ENCODE data around the gene GPN2. TPM values are rescaled to one million over a fixed set of nuclear protein-coding genes. Genes with fewer than 3 reads are reported as not detected.

GPN2 gene
- total RNA-seq, 8 experiments from 2014 or later: 11.5 to 39.5 (median 15.8) TPM

DNA sequence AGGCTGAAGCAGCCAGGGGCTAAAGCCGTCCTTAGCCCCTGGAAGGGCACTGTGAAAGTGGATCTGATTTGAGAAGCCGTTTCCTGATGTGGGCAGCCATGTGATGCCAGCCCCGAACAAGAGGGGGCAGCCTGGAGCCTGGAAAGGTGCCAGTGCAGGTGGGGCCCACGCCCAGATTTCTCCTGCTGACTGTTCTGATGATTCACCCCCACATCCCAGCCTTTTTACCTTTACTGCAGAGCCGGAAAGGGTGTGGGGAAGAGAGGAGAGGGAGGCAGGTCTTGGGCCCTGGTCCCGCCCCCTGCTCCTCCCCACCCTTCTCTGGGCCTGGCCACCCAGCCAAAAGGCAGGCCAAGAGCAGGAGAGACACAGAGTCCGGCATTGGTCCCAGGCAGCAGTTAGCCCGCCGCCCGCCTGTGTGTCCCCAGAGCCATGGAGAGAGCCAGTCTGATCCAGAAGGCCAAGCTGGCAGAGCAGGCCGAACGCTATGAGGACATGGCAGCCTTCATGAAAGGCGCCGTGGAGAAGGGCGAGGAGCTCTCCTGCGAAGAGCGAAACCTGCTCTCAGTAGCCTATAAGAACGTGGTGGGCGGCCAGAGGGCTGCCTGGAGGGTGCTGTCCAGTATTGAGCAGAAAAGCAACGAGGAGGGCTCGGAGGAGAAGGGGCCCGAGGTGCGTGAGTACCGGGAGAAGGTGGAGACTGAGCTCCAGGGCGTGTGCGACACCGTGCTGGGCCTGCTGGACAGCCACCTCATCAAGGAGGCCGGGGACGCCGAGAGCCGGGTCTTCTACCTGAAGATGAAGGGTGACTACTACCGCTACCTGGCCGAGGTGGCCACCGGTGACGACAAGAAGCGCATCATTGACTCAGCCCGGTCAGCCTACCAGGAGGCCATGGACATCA is 27.1 kb downstream of the GPN2 start, which contains the start of gene SFN:
Gene SFN (plus strand): TSS at position 369 of the 904 bp plus-strand sequence. CDS start 64 bp downstream, at position 433.
- peak within 1 kb of the TSS in 2 of 5 donors; percentile 49 for H3K4me3 ChIP-seq
- H3K27ac ChIP-seq: no peak within 1 kb of the TSS
- in situ Hi-C loops (cut with MboI; ENCODE audit: low pct_unique_long_range_greater_than_20kb in 2 of 9, low sequenced_read_pairs in 9 of 9, unreplicated experiment in 9 of 9): no loop called here

DNA sequence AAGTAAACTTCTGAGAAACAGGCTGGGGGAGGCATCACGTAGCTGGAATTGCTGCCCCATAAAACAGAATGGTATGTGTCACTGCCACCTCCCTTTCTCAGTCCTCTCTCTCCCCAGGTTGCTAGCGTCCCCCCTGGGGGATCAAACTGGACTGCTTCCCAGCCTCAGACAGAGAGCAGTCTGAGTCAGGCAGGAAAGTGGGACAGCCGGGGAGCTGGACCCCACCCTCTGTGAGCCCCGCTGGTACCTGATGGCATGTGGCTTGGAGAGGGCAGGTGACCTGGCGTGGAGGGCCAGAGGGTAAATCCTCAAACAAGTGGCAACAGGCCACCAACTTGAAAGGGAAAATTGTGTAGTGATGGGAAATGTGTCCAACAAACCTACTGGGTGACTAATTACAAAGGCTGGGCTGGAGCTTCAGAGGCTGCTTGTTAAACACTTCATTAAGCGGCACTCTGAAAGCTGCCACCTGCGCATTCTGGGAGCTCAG is 28.1 kb downstream of the GPN2 start:
- no peak overlapping the region for H3K27ac ChIP-seq
- in situ Hi-C loops (cut with MboI; ENCODE audit: low pct_unique_long_range_greater_than_20kb in 2 of 9, low sequenced_read_pairs in 9 of 9, unreplicated experiment in 9 of 9): no loop called here
- WGBS, 10 experiments: 75 to 100% (median 89%) methylated on average over 1 to 5 of the region's 7 CpGs; no CpG with 5 or more reads in 2 of the 10 experiments

More for the DNA sequence above, 27.1 kb downstream of the GPN2 start, which contains the start of gene SFN:
- WGBS, 10 experiments: 50 to 94% (median 82%) methylated on average over 2 to 15 of the region's 37 CpGs; no CpG with 5 or more reads in 3 of the 10 experiments
- ATAC-seq (replicated peaks in 6 of 8): no peak
- peaks cover 0 to 6% of the 10 kb centered on the region in 2 donors for H3K4me1 ChIP-seq (replicated peaks in 1 of 2)

DNA sequence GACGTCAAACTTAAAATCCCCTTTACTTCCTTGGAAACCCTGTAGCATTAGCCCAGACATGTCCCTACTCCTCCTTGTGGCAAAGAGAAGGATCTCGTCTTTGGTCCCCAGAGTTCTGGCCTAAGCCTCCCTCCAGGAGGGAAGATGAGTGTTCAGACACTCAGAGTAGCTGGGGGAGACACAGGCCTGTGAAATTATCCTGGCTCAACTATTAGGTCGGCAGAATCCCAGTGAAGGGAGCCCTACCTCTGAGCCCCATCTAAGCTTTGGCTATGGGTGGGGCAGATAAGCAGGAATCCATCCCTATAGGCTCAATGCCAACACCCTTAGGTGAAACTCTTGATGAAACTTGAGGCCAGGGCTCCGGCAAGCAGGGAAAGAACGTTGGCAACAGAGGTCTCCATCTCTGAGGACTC is 28.8 kb downstream of the GPN2 start:
- 40 to 89% (median 75%) methylated on average over 2 to 4 of the region's 5 CpGs; no CpG with 5 or more reads in 4 of the 10 experiments for WGBS, 10 experiments
- no peak for ATAC-seq (replicated peaks in 6 of 8)
- Histone ChIP-seq H3K4me3 (no peak overlapping the region), H3K27ac (no peak overlapping the region), H3K4me1 (replicated peaks in 1 of 2) (peaks cover 0 to 6% of the 10 kb centered on the region in 2 donors)
- in situ Hi-C loops (cut with MboI; ENCODE audit: low pct_unique_long_range_greater_than_20kb in 2 of 9, low sequenced_read_pairs in 9 of 9, unreplicated experiment in 9 of 9): no loop called here

More for the DNA sequence above, 28.1 kb downstream of the GPN2 start:
- no peak overlapping the region for H3K4me3 ChIP-seq
- peaks cover 0 to 6% of the 10 kb centered on the region in 2 donors for H3K4me1 ChIP-seq (replicated peaks in 1 of 2)
- ATAC-seq (replicated peaks in 6 of 8): no peak

DNA sequence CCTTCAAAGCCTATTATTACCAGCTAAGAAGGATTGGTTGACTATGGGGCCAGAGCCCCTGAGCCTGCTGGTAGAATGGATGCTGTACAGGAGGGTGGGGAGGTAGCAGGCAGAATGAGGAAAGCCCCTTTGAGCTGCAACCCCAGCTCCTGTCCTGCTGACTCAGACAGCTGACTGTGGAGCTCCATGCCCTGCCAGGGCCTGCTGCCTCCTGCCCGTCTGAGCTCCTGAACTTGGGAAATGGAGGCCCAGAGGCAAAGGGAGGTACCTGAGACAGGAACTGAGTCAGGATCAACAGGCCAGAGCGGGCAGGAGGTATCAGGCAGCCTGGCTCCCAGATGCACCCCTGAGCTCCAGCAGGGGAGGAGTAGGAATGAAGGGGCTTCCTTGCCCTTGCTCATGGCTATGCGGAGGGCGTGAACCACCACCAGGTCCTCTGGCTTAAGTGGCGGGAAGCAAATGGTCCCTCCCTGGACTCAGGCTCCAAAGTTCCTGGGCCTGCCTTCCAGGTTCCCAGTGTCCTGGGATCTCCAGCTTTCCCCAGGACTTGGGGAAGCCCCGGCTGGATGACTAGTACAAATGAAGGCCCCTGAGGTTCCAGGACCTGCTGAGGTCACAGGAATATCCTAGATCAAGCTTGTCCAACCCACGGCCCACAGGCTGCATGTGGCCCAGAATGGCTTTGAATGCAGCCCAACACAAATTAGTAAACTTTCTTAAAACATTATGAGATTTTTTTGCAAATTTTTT is 31.0 kb downstream of the GPN2 start:
- 60 to 100% (median 92%) methylated on average over 1 to 6 of the region's 7 CpGs; no CpG with 5 or more reads in 3 of the 10 experiments for WGBS, 10 experiments
- H3K4me1 ChIP-seq (replicated peaks in 1 of 2): peaks cover 0 to 2% of the 10 kb centered on the region in 2 donors
- in situ Hi-C loops (cut with MboI; ENCODE audit: low pct_unique_long_range_greater_than_20kb in 2 of 9, low sequenced_read_pairs in 9 of 9, unreplicated experiment in 9 of 9): no loop called here
- no peak for ATAC-seq (replicated peaks in 6 of 8)
- no peak overlapping the region for H3K27ac ChIP-seq
- H3K4me3 ChIP-seq: no peak overlapping the region

DNA sequence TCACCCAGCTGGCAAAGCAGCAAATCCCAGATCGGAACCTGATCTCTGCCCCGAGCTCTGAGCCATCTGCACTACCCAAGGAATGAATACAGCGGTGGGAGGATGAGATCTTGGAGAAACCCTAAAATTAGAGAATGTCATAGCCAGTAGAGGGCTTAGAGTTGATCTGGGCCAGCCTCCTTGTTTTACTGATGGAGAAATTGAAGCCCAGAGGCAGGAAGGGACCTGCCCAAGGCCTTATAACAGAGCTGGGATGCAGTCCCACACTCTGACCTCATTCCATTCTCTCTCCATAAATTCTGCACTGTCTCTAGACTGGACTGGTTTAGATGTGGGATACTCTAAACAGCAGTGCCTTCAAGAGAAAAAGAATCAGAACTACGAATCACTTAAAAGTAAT is 31.9 kb downstream of the GPN2 start:
- Histone ChIP-seq H3K4me1 (replicated peaks in 1 of 2) (no peaks in the 10 kb centered on the region), H3K4me3 (no peak overlapping the region), H3K27ac (no peak overlapping the region)
- 75 to 100% (median 86%) methylated on average over 1 to 4 of the region's 4 CpGs; no CpG with 5 or more reads in 3 of the 10 experiments for WGBS, 10 experiments
- peak in 3 of 8 experiments; percentile 16 to 49 (median 44) for ATAC-seq (replicated peaks in 6 of 8)
- in situ Hi-C loops (cut with MboI; ENCODE audit: low pct_unique_long_range_greater_than_20kb in 2 of 9, low sequenced_read_pairs in 9 of 9, unreplicated experiment in 9 of 9): no loop called here

DNA sequence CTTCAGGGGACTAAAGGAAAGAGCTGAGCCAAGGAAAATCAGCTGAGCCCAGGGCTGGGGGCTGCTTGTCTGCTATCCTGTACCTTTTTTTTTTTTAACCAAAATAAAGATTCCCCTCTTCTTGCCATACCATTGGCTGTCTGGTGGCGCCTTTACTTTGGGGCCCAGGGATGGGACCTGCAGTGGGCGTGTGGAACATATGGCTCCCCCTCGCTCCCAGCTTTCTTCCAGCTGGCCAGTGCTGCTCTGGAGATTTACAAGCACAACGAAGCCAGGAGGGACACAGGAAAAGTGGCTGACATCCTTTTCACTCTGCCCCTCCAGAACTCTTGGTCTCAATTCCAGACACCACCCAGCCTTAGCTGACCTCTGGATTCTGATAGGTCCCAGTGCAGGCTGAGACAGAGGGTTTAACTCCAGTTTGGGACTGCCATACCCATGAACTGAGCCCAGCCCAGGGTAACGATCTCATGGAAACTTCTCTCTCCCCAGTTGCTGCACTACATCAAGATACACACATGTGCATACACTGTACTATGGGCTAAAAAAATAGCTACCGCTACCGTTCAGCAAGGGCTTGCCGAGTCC is 32.5 kb downstream of the GPN2 start:
- in situ Hi-C loops (cut with MboI; ENCODE audit: low pct_unique_long_range_greater_than_20kb in 2 of 9, low sequenced_read_pairs in 9 of 9, unreplicated experiment in 9 of 9): no loop called here
- H3K27ac ChIP-seq: no peak overlapping the region

DNA sequence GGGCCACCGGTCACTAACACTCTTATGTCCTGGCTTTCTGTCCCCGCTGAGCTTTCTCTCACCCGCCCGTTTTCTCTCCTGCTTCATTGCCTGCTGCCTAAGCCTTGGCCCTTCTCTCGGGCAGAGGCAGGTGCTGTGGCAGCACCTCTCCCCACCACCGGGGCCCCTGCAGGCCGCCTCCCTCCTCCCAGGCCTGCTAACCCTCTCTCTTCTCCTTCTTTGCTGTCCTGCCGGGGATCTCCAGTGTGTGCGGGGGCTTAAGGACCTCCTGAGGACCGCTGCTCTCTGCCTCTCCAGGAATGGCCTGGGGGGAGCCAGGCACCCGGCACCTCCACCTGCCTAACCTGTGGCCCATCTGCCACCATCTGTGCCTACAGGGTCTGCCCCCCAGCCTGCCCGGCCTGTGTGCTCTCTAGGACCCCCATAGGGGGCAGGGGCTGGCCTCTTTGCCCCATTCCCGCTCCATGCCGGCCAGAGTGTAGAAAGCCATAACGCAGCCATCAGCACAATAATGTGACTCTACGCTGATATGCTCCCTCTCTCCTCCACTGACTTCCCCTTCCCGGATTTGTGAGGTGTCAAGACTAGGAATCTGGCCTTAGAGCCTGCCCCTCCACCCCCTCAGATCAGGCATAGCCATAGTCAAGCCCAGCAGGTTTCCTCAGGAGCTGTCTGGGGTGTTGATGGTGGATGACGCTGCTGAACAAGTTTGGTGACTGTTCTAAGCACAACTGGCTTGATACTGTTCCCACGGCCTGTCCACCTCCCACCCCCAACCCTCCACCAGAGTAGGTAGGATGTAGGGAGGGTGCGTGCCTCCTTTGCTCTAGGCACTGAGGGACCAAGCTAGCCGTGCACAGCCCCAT is 33.2 kb downstream of the GPN2 start:
- in situ Hi-C loops (cut with MboI; ENCODE audit: low pct_unique_long_range_greater_than_20kb in 2 of 9, low sequenced_read_pairs in 9 of 9, unreplicated experiment in 9 of 9): no loop called here
- 42 to 96% (median 74%) methylated on average over 2 to 8 of the region's 21 CpGs; no CpG with 5 or more reads in 4 of the 10 experiments for WGBS, 10 experiments
- Histone ChIP-seq H3K4me3 (no peak overlapping the region), H3K27ac (no peak overlapping the region), H3K4me1 (replicated peaks in 1 of 2) (no peaks in the 10 kb centered on the region)
- ATAC-seq (replicated peaks in 6 of 8): peak in 1 of 8 experiments; percentile 6

More for the DNA sequence above, 32.5 kb downstream of the GPN2 start:
- WGBS, 10 experiments: 33 to 100% (median 70%) methylated on average over 1 to 7 of the region's 8 CpGs
- H3K4me3 ChIP-seq: no peak overlapping the region
- H3K4me1 ChIP-seq (replicated peaks in 1 of 2): no peaks in the 10 kb centered on the region
- no peak for ATAC-seq (replicated peaks in 6 of 8)

DNA sequence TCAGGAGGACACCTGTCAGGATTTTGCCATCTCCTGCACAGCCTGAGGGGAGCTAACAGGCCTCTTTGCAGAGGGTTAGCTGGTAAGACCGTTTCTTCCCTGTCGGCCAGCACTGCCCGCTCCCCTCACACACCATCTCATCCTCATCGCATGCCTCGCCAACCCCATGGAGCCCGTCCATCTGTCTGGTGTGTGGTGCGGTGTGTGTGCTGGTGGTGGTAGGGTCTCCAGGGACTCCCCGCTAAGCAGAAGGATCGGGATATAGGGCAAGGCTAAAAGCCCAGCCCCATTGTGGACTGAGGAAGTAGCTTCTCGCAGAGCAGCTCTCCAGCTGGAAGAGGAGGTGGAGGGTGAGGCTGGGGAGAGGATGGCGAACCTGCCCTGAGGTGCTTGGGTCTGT is 33.9 kb downstream of the GPN2 start:
- no peak for ATAC-seq (replicated peaks in 6 of 8)
- Histone ChIP-seq H3K27ac (no peak overlapping the region), H3K4me1 (replicated peaks in 1 of 2) (no peaks in the 10 kb centered on the region), H3K4me3 (no peak overlapping the region)
- in situ Hi-C loops (cut with MboI; ENCODE audit: low pct_unique_long_range_greater_than_20kb in 2 of 9, low sequenced_read_pairs in 9 of 9, unreplicated experiment in 9 of 9): no loop called here
- WGBS, 10 experiments: 90 to 100% (median 94%) methylated on average over 2 to 7 of the region's 11 CpGs; no CpG with 5 or more reads in 7 of the 10 experiments

DNA sequence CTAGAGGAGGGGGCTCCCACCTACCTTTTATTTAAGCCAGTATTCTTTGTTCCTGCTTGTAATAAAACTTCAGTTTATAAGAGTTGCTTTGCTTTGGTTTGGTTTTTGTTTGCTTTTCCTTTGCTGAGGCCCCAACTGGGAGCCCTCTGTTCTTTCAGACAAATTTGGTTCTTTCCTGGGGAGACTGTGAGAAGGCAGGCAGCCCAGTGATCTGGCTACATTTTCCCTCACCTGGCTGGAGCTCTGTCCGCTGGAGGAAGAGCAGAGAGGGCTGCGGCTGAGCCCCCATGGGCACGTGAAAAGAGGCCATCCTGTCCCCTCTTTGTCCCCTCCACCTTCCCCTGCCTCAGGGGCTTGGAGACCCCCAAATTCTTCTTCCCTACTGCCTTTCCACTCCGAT is 34.4 kb downstream of the GPN2 start:
- H3K4me3 ChIP-seq: no peak overlapping the region
- ATAC-seq (replicated peaks in 6 of 8): no peak
- WGBS, 10 experiments: 88 to 100% (median 91%) methylated on average over 1 to 3 of the region's 4 CpGs; no CpG with 5 or more reads in 4 of the 10 experiments
- no peaks in the 10 kb centered on the region for H3K4me1 ChIP-seq (replicated peaks in 1 of 2)
- H3K27ac ChIP-seq: no peak overlapping the region
- in situ Hi-C loops (cut with MboI; ENCODE audit: low pct_unique_long_range_greater_than_20kb in 2 of 9, low sequenced_read_pairs in 9 of 9, unreplicated experiment in 9 of 9): no loop called here

DNA sequence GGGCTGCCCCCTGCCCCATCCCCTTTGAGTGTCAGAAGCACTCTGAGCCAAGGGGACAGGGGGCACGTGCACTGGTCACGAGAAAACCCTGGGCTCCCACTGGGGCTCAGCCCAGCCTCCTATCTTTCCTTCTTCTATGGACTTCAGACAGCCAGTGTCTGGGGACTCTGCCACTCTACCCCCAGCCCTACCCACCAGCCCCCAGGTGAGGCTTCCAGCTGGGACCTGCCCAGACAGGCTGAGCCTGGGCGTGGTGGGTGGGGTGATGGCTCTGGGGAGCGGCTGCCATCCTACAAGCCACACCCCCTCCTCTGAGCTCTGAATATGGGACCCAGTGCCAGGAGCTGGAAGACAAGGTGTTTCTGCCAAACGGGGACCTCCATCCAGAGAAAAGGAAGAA is 35.2 kb downstream of the GPN2 start:
- Histone ChIP-seq H3K4me3 (no peak overlapping the region), H3K27ac (no peak overlapping the region), H3K4me1 (replicated peaks in 1 of 2) (no peaks in the 10 kb centered on the region)
- in situ Hi-C loops (cut with MboI; ENCODE audit: low pct_unique_long_range_greater_than_20kb in 2 of 9, low sequenced_read_pairs in 9 of 9, unreplicated experiment in 9 of 9): no loop called here
- ATAC-seq (replicated peaks in 6 of 8): no peak
- WGBS, 10 experiments: 60 to 100% (median 82%) methylated on average over 2 to 3 of the region's 5 CpGs; no CpG with 5 or more reads in 7 of the 10 experiments

DNA sequence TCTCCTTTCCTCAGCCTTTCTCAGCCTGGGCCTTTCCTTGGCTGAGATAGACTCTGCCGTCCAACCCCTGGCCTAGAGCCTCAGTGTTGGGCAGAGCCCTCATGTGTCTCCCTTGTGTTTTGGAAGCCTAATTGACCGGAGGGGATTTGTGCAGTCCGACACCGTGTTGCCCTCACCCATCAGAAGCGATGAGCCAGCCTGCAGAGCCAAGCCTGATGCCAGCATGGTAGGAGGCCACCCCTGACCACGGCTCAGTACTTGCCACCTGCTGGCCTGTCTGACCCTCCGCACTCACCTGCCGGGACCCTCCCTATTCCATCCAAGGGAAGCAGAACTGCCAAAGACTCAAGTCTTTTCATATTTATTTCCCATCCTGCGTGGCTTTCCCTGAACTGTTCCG is 36.5 kb downstream of the GPN2 start:
- H3K27ac ChIP-seq: no peak overlapping the region
- in situ Hi-C loops (cut with MboI; ENCODE audit: low pct_unique_long_range_greater_than_20kb in 2 of 9, low sequenced_read_pairs in 9 of 9, unreplicated experiment in 9 of 9): no loop called here
- H3K4me1 ChIP-seq (replicated peaks in 1 of 2): no peaks in the 10 kb centered on the region
- H3K4me3 ChIP-seq: no peak overlapping the region
- peak in 2 of 8 experiments; percentile 5 to 23 for ATAC-seq (replicated peaks in 6 of 8)
- WGBS, 10 experiments: 80 to 100% (median 99%) methylated on average over 1 to 9 of the region's 10 CpGs; no CpG with 5 or more reads in 6 of the 10 experiments

DNA sequence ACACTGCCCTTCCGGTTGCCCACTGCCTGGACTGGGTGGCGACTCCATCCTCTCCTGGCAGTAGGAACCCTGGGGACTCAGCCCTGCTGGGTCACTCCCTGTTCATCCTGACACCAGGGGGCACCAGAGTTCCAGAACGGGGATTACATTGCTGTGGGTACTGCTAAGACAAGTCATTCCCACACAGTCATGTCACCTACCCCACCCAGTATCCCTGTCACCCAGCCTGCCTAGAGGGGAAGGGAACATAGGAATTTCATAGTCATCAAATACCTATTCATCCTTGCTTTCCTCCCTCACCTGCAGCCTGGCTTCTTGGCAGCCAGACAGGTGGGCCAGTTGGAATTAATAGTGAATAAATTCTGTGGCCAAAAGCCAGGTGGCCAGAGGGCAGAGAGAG is 36.9 kb downstream of the GPN2 start:
- H3K27ac ChIP-seq: no peak overlapping the region
- H3K4me3 ChIP-seq: no peak overlapping the region
- 0 to 61% (median 42%) methylated on average over 1 to 3 of the region's 3 CpGs; no CpG with 5 or more reads in 4 of the 10 experiments for WGBS, 10 experiments
- no peaks in the 10 kb centered on the region for H3K4me1 ChIP-seq (replicated peaks in 1 of 2)
- peak; percentile 67 to 99 (median 89) for ATAC-seq (replicated peaks in 6 of 8)
- in situ Hi-C loops (cut with MboI; ENCODE audit: low pct_unique_long_range_greater_than_20kb in 2 of 9, low sequenced_read_pairs in 9 of 9, unreplicated experiment in 9 of 9): no loop called here

Measured in motor neuron (in vitro differentiated cells).